Glutamatergic neuron (in vitro differentiated cells): ENCODE data around the gene ATXN7L2. TPM values are rescaled to one million over a fixed set of nuclear protein-coding genes. Genes with fewer than 3 reads are reported as not detected.

Experiments used
- DNase-seq: peaks from one replicate; pipeline ENCODE4 v3.0.0; 2022
- H3K27ac Mint-ChIP-seq: one replicate; pipeline ENCODE4 v1.8.0; 2020; ENCODE audit warnings: mild to moderate bottlenecking, mixed read lengths, inconsistent platforms; ENCODE audit not compliant: unreplicated experiment
- H3K27me3 Mint-ChIP-seq: one replicate; pipeline ENCODE4 v1.8.0; 2020; ENCODE audit warnings: mild to moderate bottlenecking, moderate library complexity, mixed read lengths, inconsistent platforms; ENCODE audit not compliant: unreplicated experiment
- H3K36me3 Mint-ChIP-seq: one replicate; pipeline ENCODE4 v1.8.0; 2020; ENCODE audit warnings: mild to moderate bottlenecking, mixed read lengths, inconsistent platforms; ENCODE audit not compliant: unreplicated experiment
- H3K4me1 Mint-ChIP-seq: one replicate; pipeline ENCODE4 v1.8.0; 2020; ENCODE audit warnings: mild to moderate bottlenecking, low read depth, mixed read lengths, inconsistent platforms; ENCODE audit not compliant: unreplicated experiment
- H3K4me3 Mint-ChIP-seq: one replicate; pipeline ENCODE4 v1.8.0; 2020; ENCODE audit warnings: mild to moderate bottlenecking, mixed read lengths, inconsistent platforms; ENCODE audit not compliant: unreplicated experiment
- H3K9me3 Mint-ChIP-seq: one replicate; pipeline ENCODE4 v1.8.0; 2020; ENCODE audit warnings: mild to moderate bottlenecking, moderate library complexity, mixed read lengths, inconsistent platforms; ENCODE audit not compliant: unreplicated experiment
- CTCF ChIP-seq: fragments of 200-600 bp; sonication (generic); IDR thresholded peaks from one replicate; pipeline ENCODE4 v1.5.0; 2021; ENCODE audit not compliant: partially characterized antibody, unreplicated experiment
- total RNA-seq: library from RNA; stranded (reverse); fragmentation: NEBNext Ultra II Directional; extraction: Animal tissue kit (Norgen Biotek cat#: 25700); gene quantifications from one replicate; pipeline ENCODE4 v1.2.1, GENCODE V29; 2021; ENCODE audit not compliant: unreplicated experiment

ATXN7L2 gene
- total RNA-seq, 1 donor from 2014 or later = 54.9 TPM

GRCh38 chr1:109529881-109530456 lies 46.3 kb downstream of the ATXN7L2 start:
- TF ChIP-seq CTCF = no peak
- DNase-seq = peak; percentile 41
- Mint-ChIP-seq H3K27me3 (peaks cover 34% of the 10 kb centered on the region), H3K4me3 (peak overlapping the region; percentile 69), H3K4me1 (peaks cover 65% of the 10 kb centered on the region), H3K36me3 (no peaks in the 10 kb centered on the region), H3K9me3 (peaks cover 37% of the 10 kb centered on the region), H3K27ac (peak overlapping the region; percentile 97)

DNA sequence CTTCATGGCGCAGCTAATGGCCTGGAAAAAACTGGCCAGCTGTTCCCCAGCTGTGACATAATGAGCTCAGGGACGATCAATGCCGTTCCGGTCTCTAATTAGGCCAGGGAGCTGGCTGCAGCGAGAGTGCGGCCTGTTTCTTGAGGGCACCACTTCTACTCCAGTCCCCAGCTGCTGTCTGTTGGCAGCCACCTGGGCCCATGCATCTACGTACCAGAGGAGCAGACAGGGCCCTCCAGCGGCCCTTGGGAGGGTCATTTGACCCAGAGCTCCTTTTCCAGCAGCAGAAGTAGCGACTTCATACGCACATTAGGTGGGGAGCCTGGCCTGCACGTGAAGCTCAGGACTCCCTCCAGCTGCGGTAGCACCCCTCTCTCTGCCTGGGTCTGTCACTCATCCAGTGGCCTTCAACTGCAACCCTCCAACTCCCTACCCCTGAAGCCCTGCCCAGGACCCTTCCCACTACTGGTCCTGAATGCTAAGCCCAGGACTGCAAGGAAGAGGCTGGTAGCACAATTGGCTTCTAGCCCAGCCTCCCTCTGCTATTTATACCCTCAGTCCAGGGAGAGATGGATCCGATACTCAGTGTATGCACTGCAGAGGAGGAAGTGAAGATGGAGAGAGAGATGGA lies 46.9 kb downstream of the ATXN7L2 start:
- no peaks in the 10 kb centered on the region for H3K36me3 Mint-ChIP-seq
- H3K4me1 Mint-ChIP-seq = peaks cover 65% of the 10 kb centered on the region
- peak; percentile 12 for TF ChIP-seq CTCF
- H3K27ac Mint-ChIP-seq = peak overlapping the region; percentile 97
- peaks cover 35% of the 10 kb centered on the region for H3K9me3 Mint-ChIP-seq
- peak overlapping the region; percentile 69 for H3K4me3 Mint-ChIP-seq
- DNase-seq = peak; percentile 93
- peaks cover 37% of the 10 kb centered on the region for H3K27me3 Mint-ChIP-seq

- Mint-ChIP-seq H3K27me3 (peaks cover 34% of the 10 kb centered on the region), H3K9me3 (peaks cover 34% of the 10 kb centered on the region), H3K4me1 (peaks cover 59% of the 10 kb centered on the region), H3K4me3 (peak overlapping the region; percentile 69), H3K27ac (peak overlapping the region; percentile 97), H3K36me3 (no peaks in the 10 kb centered on the region)
- no peak for TF ChIP-seq CTCF
- peak; percentile 27 for DNase-seq
These were observed 47.7 kb downstream of the ATXN7L2 start for GRCh38 chr1:109531380-109531779.

DNA sequence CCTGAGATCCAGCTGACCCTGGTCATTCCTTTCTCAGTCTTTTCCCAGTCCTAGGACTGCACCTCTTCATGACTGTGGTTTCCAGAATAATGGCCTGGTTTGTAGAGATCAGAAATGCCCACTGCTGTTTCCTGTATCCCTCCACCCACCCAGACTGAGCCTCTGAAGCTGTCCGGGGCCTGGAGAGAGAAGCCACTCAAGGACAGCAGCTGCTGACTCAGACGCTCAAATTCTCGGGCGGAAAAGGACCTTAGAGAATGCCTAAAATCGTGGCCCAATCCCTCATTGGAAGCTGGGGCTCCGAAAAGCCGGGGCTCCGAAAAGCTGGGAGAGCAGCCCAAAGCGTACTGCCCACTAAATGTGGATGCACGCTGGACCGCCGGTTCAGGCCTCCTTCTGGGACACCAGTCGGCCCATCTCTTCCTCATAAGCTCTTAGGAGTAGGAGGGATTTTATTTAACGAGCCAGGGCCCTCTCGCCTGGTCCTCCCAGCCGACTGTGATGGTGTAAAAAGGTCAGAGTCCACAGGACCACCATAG lies 48.2 kb downstream of the ATXN7L2 start:
- Mint-ChIP-seq H3K9me3 (peaks cover 32% of the 10 kb centered on the region), H3K36me3 (no peaks in the 10 kb centered on the region), H3K27ac (peak overlapping the region; percentile 52), H3K27me3 (peaks cover 34% of the 10 kb centered on the region), H3K4me3 (peak overlapping the region; percentile 49), H3K4me1 (peaks cover 55% of the 10 kb centered on the region)
- no peak for TF ChIP-seq CTCF
- no peak for DNase-seq
